NCI-H128 (cell line): ENCODE results near the gene LGALS3.

Source experiments
- DNase-seq: peaks from one replicate; lab custom pipeline; 2025; ENCODE audit not compliant: unreplicated experiment; lab: John Stamatoyannopoulos, UW

LGALS3 gene

DNA sequence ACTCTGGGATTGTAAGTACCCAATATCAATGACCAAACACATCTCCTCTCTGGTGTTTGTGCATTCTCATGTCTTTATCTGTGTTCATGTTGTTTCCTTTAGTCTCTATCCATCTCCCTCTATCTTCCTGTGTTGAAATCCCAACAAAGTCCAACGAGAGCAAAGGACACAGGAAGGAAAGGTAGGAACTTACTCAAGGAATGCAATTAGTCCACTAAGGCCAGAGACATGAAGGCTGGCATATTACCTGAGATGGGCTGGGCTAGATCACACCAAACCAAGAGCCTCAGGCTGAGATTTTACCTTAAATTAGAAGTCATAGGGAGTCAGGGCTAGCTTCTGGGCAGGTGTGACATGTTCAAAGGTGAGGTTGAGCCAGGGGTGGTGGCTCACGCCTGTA, 14.3 kb upstream of the LGALS3 start:
- no peak for DNase-seq

DNA sequence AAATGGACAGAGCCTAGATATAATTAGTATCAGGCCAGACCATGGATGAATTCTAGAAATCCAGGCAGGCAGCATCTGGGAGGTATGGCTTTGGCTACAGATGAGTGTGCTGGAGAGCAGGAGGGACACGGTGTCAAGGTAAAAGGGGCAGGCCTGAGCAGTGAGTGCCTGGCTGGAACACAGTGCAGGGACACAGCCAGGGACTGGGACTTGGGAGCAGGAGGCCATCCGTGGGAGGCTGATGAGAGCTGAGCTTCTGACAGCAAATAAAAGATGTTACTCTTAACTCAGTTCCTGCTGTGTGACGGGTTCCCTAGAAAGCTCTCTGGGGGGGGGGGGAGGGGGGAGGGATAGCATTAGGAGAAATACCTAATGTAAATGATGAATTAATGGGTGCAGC, 13.6 kb upstream of the LGALS3 start:
- DNase-seq, result no peak

GRCh38 chr14:55115861-55116245, 13.2 kb upstream of the LGALS3 start:
- DNase-seq, result no peak

DNA sequence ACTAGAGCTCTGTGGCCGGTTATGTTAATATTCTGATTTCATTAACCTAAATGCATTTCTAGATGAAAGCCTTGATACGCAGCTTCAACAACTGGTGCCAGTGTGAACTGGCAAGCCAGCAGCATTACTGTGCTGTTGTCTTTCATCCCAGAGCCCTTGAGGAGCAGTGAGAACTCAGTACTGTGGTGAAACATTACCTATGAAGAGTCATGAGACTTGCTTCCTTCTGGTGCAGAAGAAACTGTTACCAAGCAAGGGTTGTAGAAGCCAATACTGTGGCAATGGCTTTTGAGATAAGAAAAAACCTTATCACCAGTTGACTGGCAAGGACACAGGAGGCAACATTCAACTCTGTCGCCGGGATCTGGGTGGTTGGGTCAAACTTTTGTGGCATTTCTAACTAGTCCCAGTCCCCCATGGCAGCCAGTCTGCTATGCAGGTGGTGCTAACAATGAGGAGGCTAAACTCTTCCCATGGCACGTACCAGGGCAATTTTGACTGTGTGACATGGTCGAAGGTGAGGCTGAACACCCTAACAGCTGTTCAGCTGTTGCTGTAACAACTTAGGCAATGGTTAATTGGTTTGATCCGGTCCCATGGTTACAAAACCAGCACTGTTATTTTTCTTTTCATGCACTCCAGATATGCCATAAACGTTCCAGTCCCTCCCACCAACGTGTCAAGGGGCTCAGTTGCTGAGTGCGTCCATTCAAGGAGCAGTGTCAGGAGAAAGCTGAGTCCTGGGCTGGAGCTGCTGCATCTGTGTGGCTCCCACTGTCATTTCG, 12.6 kb upstream of the LGALS3 start:
- DNase-seq, result no peak

GRCh38 chr14:55117803-55118441, 11.1 kb upstream of the LGALS3 start:
- no peak for DNase-seq

DNA sequence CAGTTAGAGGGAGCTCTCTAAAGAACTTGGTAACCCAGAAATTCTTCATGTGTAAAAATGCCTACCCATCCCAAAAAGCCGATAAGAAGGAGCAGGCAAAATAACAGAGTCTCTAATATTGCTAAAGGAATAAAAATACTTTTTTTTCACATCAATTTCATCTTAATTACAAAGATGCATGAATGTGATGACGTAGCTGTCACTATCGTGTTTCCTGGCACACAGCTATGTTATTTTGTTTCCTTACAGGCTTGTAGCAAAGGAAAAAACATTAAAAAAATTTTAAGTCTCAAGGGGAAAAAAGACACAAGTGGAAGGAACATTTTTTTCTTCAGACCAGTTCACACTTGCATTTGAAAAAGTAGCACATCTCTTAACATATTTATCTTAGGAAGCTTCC, 10.3 kb upstream of the LGALS3 start:
- no peak for DNase-seq

GRCh38 chr14:55120571-55121495, 8.2 kb upstream of the LGALS3 start:
- no peak for DNase-seq

GRCh38 chr14:55121628-55122439, 7.2 kb upstream of the LGALS3 start:
- no peak for DNase-seq

DNA sequence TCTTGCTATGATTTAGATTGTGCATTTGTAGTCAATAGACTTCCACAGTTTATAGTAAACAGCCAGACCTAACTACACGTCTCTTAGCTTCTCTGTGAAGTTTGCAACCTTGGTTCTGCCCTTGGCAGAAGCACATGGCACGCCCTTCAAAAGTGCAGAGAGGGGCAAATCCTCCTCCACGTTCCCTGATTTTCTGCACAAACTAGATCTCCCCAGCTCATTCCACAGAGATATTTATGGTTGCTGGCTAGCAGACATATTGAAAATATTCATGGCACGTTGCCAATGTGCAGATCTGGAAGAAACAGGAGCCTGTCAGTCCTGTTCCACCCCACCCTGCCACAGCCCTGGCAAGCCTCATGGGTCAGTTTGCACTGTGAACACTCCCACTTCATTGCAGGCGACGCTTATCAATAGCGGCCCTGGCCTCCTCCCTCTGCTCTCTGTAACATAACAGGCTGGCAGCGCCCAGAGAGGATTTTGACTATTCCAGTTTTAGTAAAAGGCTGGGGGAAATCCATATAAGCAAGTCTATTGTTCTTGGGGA, 6.5 kb upstream of the LGALS3 start:
- no peak for DNase-seq

GRCh38 chr14:55123101-55123500, 6.0 kb upstream of the LGALS3 start:
- no peak for DNase-seq

DNA sequence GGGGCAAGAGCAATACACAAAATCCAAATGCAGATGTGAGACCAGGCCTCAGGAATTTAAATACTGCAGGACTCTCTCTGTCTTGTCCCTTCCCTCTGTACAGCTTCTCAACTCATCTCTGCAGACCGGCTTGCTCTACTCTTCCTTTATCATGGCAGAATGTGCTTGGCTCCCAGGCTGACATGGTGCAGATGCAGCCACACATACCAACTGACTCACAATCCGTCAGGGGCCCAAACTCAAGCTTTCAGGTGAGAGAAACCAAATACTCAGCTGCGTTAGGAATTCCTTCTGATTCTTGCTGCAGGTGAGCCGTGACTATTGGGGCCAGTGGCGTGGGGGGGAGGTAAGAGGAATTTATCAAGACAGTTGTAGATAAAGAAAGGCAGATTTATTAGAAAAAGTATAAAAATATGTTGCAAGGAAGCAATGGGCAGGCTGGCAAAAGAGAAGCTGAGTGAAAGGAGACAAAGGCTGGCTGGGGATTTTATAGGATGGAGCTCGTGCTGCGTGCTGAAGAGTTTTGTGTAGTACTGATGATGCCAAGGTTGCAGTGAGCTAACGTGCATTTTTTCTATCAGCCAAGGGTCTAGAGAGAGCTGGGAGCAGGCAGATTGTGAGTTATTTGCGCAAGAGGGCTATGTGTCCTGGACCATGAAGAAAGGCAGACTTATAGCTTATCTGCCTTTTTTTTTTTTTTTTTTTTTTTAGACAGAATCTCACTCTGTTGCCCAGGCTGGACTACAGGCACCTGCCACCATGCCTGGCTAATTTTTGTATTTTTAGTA, 5.0 kb upstream of the LGALS3 start:
- no peak for DNase-seq

- no peak for DNase-seq
These were observed 4.2 kb upstream of the LGALS3 start for GRCh38 chr14:55124774-55125386.

DNA sequence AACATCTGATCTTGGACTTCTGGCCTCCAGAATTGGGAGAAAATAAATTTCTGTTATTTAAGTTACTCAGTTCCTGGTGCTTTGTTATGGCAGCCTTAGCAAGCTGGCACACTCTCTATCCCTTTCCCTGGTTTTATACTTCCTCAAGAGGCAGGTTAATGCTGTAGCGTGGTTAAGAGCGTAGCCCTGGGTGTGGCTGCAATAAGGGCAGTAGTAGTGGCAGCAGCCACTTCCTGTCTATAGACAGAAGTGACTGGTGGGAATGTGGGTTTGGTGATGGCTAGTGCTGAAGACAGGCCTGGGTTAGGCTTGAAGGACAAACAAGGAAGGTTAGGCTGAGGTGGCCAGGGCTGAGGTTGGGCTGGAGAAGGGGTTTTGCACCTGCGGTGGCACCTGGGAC, 3.6 kb upstream of the LGALS3 start:
- no peak for DNase-seq

DNA sequence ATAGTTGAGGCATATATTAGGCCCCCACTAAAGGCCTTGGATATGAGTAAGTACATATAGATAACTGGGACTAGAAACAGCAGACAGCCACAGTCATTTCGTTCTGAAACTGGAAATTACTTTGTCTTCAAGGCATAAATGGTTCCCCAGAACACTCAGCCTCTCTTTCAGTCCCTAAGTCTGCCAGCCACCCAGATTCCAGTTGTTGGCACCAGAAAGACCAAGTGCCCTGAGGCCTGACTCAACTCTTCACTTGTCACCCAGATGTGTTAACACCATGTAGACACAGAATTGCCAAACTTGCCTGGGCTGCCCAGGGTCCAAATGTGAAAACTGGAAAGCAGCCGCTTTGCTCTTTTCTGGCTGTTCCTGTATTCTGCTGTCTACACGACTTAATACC, 3.0 kb upstream of the LGALS3 start:
- DNase-seq, result no peak

- DNase-seq, result no peak
These were observed 2.1 kb upstream of the LGALS3 start for GRCh38 chr14:55126932-55127459.

GRCh38 chr14:55127460-55127951, 1.5 kb upstream of the LGALS3 start:
- no peak for DNase-seq

DNA sequence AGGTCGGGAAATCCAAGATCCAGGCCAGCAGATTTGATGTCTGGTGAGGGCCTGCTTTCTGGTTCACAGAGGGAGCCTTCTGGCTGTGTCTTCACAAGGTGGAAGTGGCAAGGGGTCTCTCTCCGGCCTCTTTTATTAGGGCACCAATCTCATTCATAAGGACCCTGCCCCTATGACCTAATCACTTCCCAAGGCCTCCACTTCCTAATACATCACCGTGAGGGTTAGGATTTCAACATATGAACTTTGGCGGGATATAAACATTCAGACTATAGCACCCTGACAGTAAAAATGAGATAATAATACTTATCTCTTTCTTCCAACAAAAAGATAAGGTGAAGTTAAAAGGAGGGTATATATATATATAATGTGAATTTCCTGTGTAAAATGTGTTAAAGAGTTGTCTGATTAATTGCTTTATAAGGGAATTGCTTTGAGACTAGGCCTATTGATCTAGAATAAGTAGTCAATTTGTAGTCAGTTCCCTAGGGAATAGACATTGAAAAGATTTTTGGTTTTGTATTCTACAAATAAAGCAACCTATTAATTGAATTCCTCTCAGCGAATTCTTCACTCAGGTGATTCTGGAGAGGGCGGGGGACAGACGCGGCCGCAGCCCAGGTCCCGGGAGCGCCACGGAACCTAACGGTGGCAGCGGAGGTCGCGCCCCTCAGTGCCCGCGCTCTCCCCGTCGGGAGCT, 516 bp upstream of the LGALS3 start:
- no peak for DNase-seq

DNA sequence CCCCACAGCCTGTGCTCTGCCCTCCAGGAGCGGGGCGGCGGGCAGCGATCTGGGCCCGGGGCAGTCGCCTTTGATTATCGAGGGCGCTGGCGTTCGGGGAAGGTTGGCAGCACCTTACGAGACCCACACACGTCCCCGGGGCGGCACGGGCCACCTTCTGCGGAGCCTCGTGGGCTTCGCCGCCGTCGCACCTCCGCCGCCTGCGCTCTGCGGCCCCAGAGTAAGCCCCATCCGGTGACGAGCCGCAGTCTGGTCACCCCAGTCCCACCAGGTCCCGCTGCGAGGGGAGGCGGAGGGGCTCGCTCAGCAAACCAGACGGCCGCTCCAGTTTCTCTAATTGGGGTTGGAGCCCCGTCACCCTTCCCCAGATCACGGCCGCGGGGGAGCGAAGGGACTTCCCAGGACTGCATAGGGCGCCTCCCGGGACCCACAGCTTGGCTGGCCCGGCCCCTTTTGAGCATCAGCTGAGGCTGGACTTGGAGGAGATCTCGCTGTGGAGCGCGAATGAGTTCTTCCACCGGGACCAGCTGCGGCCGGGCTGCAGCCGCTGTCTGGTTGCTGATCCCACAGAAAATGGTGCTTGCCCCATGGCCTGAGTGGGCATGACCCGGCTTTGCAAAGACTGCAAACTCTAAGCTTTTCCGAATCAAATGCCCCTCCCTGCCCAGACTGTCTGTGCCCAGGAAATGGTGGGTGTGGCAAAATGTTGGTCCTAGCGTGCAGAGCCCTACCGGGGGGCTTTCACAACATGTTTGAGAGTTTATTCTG, 560 bp downstream of the LGALS3 start:
- DNase-seq, result no peak
